Activated naive CD8-positive, alpha-beta T cell (primary cell): Measurements from ENCODE around the gene CYYR1.

ENCODE experiments used
- H3K27ac Mint-ChIP-seq: one replicate; pipeline ENCODE4 v1.8.0; 2021; ENCODE audit warnings: mixed read lengths
- H3K27me3 Mint-ChIP-seq: one replicate; pipeline ENCODE4 v1.8.0; 2021; ENCODE audit warnings: mixed read lengths
- H3K36me3 Mint-ChIP-seq: one replicate; pipeline ENCODE4 v1.8.0; 2021; ENCODE audit warnings: mixed read lengths
- H3K4me1 Mint-ChIP-seq: one replicate; pipeline ENCODE4 v1.8.0; 2021; ENCODE audit warnings: low read depth, mixed read lengths
- H3K4me3 Mint-ChIP-seq: one replicate; pipeline ENCODE4 v1.8.0; 2021; ENCODE audit warnings: mild to moderate bottlenecking, mixed read lengths
- H3K9me3 Mint-ChIP-seq: one replicate; pipeline ENCODE4 v1.8.0; 2021; ENCODE audit warnings: low read depth, mixed read lengths

Gene CYYR1

DNA sequence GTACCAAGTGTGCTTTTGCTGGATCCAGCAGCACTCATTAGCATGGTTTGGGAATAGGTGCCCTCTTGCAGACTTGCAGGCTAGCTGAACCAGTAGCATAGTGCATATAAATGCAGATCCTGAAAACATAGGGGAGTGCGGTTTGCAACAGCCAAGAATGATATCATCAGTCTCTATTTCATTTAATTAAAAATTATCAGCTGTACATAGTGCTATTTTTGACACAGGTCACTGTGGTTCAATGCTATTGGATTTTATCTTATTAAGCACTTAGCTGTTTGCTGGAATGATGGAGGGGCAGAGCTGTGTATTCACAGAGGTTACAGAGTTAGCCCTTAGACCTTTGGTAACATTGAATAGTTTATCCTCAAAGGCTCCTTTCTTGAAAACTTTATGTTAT is 43.6 kb downstream of the CYYR1 start:
- Mint-ChIP-seq H3K36me3 (no peaks in the 10 kb centered on the region), H3K27me3 (peaks cover 2% of the 10 kb centered on the region), H3K9me3 (no peaks in the 10 kb centered on the region), H3K4me3 (no peak overlapping the region), H3K27ac (no peak overlapping the region), H3K4me1 (no peaks in the 10 kb centered on the region)

DNA sequence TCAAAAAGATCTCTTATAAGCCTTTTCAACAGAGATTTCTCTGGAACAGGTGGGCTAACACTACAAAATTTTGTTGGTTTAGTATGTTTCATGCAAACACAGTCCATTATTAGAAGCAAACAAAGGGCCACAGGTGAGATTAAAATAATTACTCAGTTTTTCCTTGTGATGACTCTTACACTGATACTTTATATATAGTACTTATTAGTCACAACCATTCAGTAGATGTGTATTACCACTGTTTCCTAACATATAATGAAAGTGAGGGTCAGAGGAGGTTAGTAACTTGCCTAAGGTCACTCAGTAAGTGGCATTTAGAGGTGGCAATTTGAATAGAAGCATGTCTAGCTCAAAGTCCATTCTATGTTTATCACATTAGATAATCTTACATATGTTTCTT is 44.2 kb downstream of the CYYR1 start:
- no peaks in the 10 kb centered on the region for H3K36me3 Mint-ChIP-seq
- no peaks in the 10 kb centered on the region for H3K9me3 Mint-ChIP-seq
- peaks cover 2% of the 10 kb centered on the region for H3K27me3 Mint-ChIP-seq
- no peak overlapping the region for H3K4me3 Mint-ChIP-seq
- no peak overlapping the region for H3K27ac Mint-ChIP-seq
- H3K4me1 Mint-ChIP-seq, result no peaks in the 10 kb centered on the region

DNA sequence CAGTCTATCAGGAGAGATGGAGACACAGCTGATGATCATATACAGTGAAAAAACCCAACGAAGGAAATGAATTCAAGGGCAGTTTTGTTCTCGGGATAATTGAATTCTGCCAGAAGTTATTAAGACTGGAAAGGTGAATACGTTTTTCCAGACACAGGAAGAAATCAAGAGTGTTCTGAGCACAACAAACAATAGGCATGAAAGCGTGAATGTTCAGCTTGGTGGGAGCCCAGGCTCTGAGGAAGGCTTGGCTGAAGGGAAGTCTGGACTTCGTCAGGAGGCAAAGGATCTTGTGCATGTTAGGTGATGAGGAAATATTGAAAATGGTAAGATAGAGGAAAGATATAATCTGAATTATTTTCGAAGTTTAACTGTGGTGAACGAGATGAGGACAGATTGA is 50.4 kb downstream of the CYYR1 start:
- H3K27me3 Mint-ChIP-seq, result no peaks in the 10 kb centered on the region
- no peak overlapping the region for H3K27ac Mint-ChIP-seq
- no peaks in the 10 kb centered on the region for H3K4me1 Mint-ChIP-seq
- H3K4me3 Mint-ChIP-seq, result no peak overlapping the region
- no peaks in the 10 kb centered on the region for H3K9me3 Mint-ChIP-seq
- H3K36me3 Mint-ChIP-seq, result no peaks in the 10 kb centered on the region

DNA sequence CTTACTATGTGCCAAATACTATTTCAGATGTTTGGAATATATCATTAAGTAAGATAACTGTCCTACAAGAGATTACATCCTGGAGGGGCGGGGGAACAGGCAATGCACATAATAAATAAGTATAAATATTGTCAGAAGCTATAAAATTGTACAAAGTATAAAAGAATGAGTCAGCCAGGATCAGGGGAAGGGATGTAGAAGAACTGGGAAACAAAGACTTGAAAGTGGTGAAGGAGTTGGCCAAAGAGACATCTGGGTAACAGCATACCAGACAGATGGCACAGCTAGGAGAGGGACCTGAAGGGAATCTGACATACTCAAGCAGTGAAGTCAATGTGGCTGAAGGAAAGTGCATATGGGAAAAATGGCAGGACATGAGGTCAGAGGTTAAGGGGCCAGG is 53.9 kb downstream of the CYYR1 start:
- Mint-ChIP-seq H3K27me3 (no peaks in the 10 kb centered on the region), H3K36me3 (no peaks in the 10 kb centered on the region), H3K4me1 (no peaks in the 10 kb centered on the region), H3K27ac (no peak overlapping the region), H3K9me3 (no peaks in the 10 kb centered on the region), H3K4me3 (no peak overlapping the region)

DNA sequence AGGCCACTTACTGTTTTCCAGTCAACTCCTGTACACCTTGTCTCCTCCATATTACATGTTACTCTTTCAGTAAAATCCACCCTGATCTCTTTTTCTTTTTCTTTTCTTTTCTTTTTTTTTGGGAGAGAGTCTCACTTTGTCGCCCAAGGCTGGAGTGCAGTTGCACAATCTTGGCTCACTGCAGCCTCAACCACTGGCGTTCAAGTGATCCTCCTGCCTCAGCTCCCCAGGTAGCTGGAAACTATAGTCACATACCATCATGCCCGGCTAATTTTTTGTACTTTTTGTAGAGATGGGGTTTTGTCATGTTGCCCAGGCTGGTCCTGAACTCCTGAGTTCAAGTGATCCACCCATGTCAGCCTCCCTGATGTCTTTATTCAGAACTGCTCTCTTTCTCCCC is 57.8 kb downstream of the CYYR1 start:
- Mint-ChIP-seq H3K27me3 (peaks cover 1% of the 10 kb centered on the region), H3K36me3 (no peaks in the 10 kb centered on the region), H3K27ac (no peak overlapping the region), H3K4me3 (no peak overlapping the region), H3K9me3 (no peaks in the 10 kb centered on the region), H3K4me1 (no peaks in the 10 kb centered on the region)

DNA sequence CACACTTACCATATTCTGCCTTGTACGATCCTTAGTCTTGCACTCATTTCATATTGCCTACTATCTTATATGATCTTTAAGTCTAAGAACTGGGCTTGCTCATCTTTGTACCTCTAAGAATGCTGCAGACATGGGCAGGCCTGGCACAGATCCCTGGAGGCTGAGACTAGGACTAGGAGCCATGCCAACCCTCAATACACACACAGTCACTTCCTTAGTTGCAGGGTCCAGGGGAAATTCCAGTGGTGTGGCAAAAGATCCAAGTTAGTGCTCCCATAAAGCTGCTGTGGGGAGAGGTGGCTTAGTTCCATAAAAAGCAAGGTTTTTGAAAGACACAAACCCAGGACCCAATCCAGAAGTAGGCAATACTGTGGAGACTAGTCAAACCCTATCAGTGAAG is 59.9 kb downstream of the CYYR1 start:
- no peak overlapping the region for H3K4me3 Mint-ChIP-seq
- H3K27me3 Mint-ChIP-seq, result peaks cover 1% of the 10 kb centered on the region
- no peaks in the 10 kb centered on the region for H3K4me1 Mint-ChIP-seq
- H3K27ac Mint-ChIP-seq, result no peak overlapping the region
- no peaks in the 10 kb centered on the region for H3K36me3 Mint-ChIP-seq
- no peaks in the 10 kb centered on the region for H3K9me3 Mint-ChIP-seq

DNA sequence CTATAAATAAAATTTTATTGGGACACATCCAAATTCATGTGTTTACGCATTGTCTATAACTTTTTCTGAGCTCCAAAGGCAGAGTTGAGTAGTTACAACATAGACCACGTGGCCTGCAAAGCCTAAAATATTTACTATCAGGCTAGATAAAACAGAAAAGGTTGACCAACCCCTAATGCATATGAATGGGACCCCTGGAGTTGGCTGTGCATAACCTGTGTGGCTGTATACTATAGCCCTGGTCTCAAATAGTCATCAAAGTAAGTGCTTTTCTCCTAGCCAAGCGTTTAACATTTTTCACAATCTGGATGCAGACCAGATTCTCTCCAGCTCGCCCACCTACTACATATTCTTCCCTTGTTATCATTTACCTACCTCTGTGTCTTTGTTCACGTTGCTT is 60.4 kb downstream of the CYYR1 start:
- H3K9me3 Mint-ChIP-seq, result no peaks in the 10 kb centered on the region
- peaks cover 1% of the 10 kb centered on the region for H3K27me3 Mint-ChIP-seq
- no peaks in the 10 kb centered on the region for H3K36me3 Mint-ChIP-seq
- H3K27ac Mint-ChIP-seq, result no peak overlapping the region
- H3K4me1 Mint-ChIP-seq, result no peaks in the 10 kb centered on the region
- no peak overlapping the region for H3K4me3 Mint-ChIP-seq

DNA sequence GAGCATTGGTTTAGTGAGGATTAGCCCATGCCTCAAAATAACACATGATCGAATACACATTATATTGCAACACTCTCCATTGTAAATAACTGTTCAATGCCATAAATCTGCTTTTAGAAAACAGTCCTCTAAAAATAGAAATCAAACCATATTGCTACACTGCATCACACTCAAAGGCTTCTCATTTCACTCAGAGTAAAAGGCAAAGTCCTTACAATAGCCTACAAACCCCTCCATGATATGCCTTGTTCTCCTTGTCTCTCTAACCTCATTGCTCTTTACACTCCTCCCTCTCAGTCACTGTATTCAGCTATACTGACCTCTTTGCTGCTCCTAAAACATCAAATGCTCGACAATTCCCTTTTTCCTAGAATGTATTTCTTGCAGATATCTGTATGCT is 64.2 kb downstream of the CYYR1 start:
- Mint-ChIP-seq H3K4me1 (no peaks in the 10 kb centered on the region), H3K27ac (no peak overlapping the region), H3K36me3 (no peaks in the 10 kb centered on the region), H3K4me3 (no peak overlapping the region), H3K27me3 (peaks cover 3% of the 10 kb centered on the region), H3K9me3 (no peaks in the 10 kb centered on the region)

DNA sequence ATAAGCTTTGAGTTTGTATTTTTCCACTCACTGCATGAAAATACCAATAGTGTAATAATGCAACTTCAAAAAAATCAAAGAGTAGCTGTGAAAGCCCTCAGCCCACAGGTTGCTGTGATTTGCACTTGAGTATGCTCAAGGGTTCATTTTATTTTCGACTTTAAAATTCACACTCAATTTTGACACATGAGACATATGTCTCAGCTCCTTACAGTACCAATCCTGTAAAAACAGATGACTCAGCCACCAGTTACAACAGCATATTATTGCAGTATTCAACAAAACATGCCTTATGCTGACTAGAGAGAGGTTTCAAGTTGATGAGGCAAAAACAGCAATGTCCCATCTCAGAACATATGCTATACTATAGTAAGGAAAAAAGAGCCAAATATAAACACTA is 66.1 kb downstream of the CYYR1 start:
- H3K36me3 Mint-ChIP-seq, result no peaks in the 10 kb centered on the region
- H3K27ac Mint-ChIP-seq, result no peak overlapping the region
- H3K9me3 Mint-ChIP-seq, result no peaks in the 10 kb centered on the region
- no peak overlapping the region for H3K4me3 Mint-ChIP-seq
- H3K27me3 Mint-ChIP-seq, result peaks cover 2% of the 10 kb centered on the region
- no peaks in the 10 kb centered on the region for H3K4me1 Mint-ChIP-seq

DNA sequence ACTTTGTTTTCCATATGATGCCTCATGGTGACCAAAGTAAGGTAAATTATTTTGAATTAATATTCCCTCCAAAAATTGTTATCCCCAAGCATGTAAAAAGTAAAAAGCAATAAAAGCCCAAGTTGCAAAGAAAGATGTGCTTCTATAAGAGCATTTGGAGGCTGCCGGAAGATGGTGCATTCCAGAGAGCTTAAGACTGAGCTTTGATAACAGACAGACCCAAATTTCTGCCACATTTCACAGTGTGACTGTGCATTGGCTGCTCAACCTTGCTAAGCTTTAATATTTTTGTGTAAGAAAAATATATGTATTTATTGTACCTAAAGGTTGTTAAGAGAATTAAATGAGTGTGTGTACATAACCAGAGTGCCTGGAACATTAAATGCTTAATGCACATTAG is 67.9 kb downstream of the CYYR1 start:
- Mint-ChIP-seq H3K36me3 (no peaks in the 10 kb centered on the region), H3K27me3 (peaks cover 2% of the 10 kb centered on the region), H3K4me3 (no peak overlapping the region), H3K27ac (no peak overlapping the region), H3K4me1 (no peaks in the 10 kb centered on the region), H3K9me3 (no peaks in the 10 kb centered on the region)

DNA sequence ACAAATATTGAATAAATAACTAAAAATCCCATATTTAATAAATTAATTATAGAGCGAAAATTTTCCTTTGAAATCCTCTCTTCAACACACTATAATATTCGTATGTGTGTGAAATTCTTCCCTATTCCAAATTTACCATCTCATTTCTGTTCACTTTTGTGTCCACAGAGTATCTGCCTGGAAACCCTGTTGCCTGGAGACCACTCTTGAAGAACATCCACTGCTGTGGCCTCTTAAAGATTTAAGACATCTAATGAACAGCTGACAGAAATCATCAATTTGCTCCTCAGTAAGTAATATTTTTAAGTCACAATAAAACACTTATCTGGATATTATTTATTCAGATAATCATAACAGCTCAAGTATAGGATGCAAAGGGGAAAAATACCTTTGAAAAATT is 69.7 kb downstream of the CYYR1 start:
- no peaks in the 10 kb centered on the region for H3K4me1 Mint-ChIP-seq
- no peak overlapping the region for H3K4me3 Mint-ChIP-seq
- no peaks in the 10 kb centered on the region for H3K36me3 Mint-ChIP-seq
- peaks cover 2% of the 10 kb centered on the region for H3K27me3 Mint-ChIP-seq
- H3K27ac Mint-ChIP-seq, result no peak overlapping the region
- H3K9me3 Mint-ChIP-seq, result no peaks in the 10 kb centered on the region

DNA sequence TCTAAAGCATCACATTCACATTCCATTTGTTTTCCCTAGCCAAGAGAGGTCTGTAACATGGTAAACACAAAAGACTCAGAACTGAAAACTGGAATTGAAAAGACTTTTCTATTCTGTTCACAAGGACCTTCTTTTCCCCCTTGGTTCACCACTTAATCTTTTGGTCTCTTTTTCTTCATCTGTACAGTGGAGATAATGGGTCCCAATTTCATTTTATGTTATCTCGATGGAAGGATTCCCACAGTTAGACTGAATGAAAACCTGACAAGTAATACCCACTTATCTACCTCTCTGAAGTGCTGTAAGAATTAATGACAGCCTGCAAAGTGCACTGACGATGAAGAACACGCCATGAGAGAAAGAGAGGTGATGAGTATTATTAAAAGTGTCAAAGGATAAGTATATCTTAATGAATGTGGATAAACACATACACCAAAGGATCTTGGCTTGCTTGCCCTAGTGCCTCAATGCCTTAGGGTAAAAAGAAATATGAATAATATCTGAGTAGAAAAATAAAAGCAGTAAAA is 71.5 kb downstream of the CYYR1 start:
- no peaks in the 10 kb centered on the region for H3K36me3 Mint-ChIP-seq
- H3K4me3 Mint-ChIP-seq, result no peak overlapping the region
- H3K27ac Mint-ChIP-seq, result no peak overlapping the region
- H3K27me3 Mint-ChIP-seq, result peaks cover 2% of the 10 kb centered on the region
- H3K9me3 Mint-ChIP-seq, result no peaks in the 10 kb centered on the region
- H3K4me1 Mint-ChIP-seq, result no peaks in the 10 kb centered on the region

DNA sequence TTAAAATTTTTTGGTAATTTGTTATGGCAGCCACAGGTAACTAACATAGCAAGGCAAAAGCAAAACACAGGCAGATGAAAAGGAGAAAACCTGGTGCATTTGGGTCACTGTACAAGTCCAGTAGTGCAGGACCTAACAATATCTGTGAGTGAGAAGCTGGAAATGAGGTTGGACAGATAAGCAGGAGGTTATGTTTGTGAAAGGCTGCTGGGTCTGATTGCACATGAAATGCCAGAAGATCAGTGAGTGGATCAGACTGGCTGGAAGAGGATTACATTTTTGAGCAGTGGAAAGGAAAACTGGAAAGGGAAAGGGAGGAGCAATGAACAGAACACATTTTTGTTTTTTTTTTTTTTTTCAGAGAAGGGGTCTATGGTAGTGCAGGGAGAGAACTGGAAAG is 73.6 kb downstream of the CYYR1 start:
- no peak overlapping the region for H3K4me3 Mint-ChIP-seq
- H3K4me1 Mint-ChIP-seq, result no peaks in the 10 kb centered on the region
- H3K9me3 Mint-ChIP-seq, result no peaks in the 10 kb centered on the region
- H3K36me3 Mint-ChIP-seq, result no peaks in the 10 kb centered on the region
- no peak overlapping the region for H3K27ac Mint-ChIP-seq
- H3K27me3 Mint-ChIP-seq, result no peaks in the 10 kb centered on the region

DNA sequence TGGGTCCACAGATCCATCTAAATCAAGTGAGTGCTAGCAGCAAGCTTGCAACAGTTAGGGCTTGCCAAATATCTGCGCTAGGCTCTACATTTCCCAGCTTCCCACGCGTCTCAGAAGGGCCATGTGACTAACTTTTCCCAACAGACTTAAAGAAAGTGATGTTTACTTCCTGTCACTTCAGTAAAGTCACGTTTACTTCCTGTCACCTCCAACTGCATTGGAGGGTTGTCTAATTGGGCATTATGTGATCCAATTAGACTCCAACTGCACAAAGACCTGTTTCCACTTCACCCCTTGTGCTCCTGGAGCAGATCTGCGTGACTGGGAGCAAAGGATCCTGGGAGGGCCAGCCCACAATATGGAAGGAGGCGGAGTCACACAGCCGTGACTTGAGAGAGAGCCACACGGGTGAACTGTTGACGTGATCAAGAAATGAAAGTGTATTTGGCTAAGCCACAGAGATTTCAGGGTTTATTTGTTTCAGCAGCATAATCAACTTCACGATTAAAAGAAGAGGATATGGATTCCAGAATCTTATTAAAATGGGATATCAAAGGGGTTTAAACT is 77.7 kb downstream of the CYYR1 start:
- no peaks in the 10 kb centered on the region for H3K36me3 Mint-ChIP-seq
- no peaks in the 10 kb centered on the region for H3K9me3 Mint-ChIP-seq
- no peak overlapping the region for H3K4me3 Mint-ChIP-seq
- no peak overlapping the region for H3K27ac Mint-ChIP-seq
- H3K27me3 Mint-ChIP-seq, result peaks cover 3% of the 10 kb centered on the region
- H3K4me1 Mint-ChIP-seq, result no peaks in the 10 kb centered on the region

DNA sequence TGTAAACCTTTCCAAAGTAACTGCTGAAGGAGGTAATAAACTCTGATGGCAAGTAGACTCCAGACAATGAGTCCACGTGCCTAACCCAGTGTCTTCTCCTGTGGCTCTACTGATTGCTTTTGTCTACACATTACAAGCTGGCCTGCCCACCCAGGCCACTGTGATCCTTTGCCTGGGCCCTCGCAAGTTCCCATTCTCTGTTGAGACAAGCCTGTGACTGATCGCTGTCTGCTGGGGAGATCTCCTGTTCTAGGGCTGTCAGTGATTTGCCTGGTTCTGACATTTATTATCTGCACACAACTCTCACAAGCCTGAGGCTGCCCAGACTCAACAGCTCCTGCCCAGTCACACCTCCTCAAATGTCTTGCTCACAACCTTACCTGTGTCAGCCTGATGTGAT is 81.4 kb downstream of the CYYR1 start:
- Mint-ChIP-seq H3K27me3 (peaks cover 3% of the 10 kb centered on the region), H3K4me3 (no peak overlapping the region), H3K27ac (no peak overlapping the region), H3K36me3 (no peaks in the 10 kb centered on the region), H3K9me3 (no peaks in the 10 kb centered on the region), H3K4me1 (no peaks in the 10 kb centered on the region)

DNA sequence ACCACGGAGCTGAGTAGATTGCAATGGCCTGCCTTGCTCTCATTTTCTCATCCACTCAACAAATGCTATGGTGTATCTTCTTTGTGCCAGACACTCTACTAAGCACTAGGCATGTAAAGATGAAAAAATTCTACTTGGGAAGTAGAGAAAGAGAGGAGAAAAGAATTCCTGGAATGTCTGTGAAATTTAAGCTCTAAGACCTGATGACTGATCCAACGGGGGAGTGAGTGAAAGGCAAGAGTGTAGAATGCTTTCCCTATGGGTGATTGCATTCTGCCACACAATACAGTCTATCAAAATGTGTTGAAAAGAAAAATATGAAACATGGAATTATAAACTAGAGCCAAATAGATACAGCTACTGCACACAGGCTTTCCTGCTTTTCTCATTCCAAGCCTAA is 82.3 kb downstream of the CYYR1 start:
- no peak overlapping the region for H3K4me3 Mint-ChIP-seq
- peaks cover 3% of the 10 kb centered on the region for H3K27me3 Mint-ChIP-seq
- no peaks in the 10 kb centered on the region for H3K9me3 Mint-ChIP-seq
- no peaks in the 10 kb centered on the region for H3K36me3 Mint-ChIP-seq
- H3K27ac Mint-ChIP-seq, result no peak overlapping the region
- H3K4me1 Mint-ChIP-seq, result no peaks in the 10 kb centered on the region
